ENCODE measurements around the gene VPS37D. TPM values are rescaled to one million over a fixed set of nuclear protein-coding genes. Genes with fewer than 3 reads are reported as not detected.
"Not testable (repeated sequence)": the region's sequence is repeated elsewhere in the genome, so short reads cannot be mapped to it uniquely, and the experiment has no call there.

The VPS37D gene
- total RNA-seq, 1 donor from 2014 or later: 12.2 TPM

GRCh38 chr7:73716318-73716890 is 48.8 kb downstream of the VPS37D start:
- TF ChIP-seq, protein P1, sequence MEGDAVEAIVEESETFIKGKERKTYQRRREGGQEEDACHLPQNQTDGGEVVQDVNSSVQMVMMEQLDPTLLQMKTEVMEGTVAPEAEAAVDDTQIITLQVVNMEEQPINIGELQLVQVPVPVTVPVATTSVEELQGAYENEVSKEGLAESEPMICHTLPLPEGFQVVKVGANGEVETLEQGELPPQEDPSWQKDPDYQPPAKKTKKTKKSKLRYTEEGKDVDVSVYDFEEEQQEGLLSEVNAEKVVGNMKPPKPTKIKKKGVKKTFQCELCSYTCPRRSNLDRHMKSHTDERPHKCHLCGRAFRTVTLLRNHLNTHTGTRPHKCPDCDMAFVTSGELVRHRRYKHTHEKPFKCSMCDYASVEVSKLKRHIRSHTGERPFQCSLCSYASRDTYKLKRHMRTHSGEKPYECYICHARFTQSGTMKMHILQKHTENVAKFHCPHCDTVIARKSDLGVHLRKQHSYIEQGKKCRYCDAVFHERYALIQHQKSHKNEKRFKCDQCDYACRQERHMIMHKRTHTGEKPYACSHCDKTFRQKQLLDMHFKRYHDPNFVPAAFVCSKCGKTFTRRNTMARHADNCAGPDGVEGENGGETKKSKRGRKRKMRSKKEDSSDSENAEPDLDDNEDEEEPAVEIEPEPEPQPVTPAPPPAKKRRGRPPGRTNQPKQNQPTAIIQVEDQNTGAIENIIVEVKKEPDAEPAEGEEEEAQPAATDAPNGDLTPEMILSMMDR (conservative IDR thresholded peaks at IDR 0.05; ENCODE audit: low read depth, low read length): no peak
- H3K4me3 ChIP-seq (ENCODE audit: low read depth, low read length): no peak overlapping the region
- no peak for DNase-seq (ENCODE audit: low read depth)

- peak overlapping the region; percentile 72 for H3K4me3 ChIP-seq (ENCODE audit: low read depth, low read length)
- TF ChIP-seq, protein P1 (conservative IDR thresholded peaks at IDR 0.05; ENCODE audit: low read depth, low read length): no peak
- DNase-seq (ENCODE audit: low read depth): no peak
Measured at GRCh38 chr7:73717025-73717807, 49.6 kb downstream of the VPS37D start.

- peak overlapping the region; percentile 72 for H3K4me3 ChIP-seq (ENCODE audit: low read depth, low read length)
- TF ChIP-seq, protein P1 (conservative IDR thresholded peaks at IDR 0.05; ENCODE audit: low read depth, low read length): no peak
- no peak for DNase-seq (ENCODE audit: low read depth)
Measured at GRCh38 chr7:73717991-73718405, 50.4 kb downstream of the VPS37D start.

DNA sequence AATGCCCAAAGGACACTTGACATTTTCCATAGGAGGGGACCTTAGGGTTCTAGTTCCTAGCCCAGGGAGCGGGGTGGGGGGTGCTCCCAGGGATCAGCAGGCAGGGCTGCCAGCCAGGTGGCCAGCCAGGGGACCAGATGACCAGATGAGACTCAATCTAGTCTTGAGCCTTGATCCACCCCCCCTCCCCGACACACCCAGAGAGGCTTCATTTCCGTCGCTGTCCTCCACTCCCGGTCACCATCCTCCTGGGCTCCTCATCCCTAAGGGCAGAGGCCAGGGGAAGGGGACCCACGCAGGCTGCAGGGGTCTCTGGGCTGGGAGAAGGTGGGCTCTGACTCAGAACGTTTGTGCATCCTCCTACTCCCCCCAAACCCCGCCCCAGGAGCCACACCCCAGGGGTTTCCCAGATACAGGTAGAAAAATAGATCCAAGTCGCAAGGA is 50.8 kb downstream of the VPS37D start:
- TF ChIP-seq, protein P1 (conservative IDR thresholded peaks at IDR 0.05; ENCODE audit: low read depth, low read length): no peak
- peak overlapping the region; percentile 72 for H3K4me3 ChIP-seq (ENCODE audit: low read depth, low read length)
- DNase-seq (ENCODE audit: low read depth): no peak

DNA sequence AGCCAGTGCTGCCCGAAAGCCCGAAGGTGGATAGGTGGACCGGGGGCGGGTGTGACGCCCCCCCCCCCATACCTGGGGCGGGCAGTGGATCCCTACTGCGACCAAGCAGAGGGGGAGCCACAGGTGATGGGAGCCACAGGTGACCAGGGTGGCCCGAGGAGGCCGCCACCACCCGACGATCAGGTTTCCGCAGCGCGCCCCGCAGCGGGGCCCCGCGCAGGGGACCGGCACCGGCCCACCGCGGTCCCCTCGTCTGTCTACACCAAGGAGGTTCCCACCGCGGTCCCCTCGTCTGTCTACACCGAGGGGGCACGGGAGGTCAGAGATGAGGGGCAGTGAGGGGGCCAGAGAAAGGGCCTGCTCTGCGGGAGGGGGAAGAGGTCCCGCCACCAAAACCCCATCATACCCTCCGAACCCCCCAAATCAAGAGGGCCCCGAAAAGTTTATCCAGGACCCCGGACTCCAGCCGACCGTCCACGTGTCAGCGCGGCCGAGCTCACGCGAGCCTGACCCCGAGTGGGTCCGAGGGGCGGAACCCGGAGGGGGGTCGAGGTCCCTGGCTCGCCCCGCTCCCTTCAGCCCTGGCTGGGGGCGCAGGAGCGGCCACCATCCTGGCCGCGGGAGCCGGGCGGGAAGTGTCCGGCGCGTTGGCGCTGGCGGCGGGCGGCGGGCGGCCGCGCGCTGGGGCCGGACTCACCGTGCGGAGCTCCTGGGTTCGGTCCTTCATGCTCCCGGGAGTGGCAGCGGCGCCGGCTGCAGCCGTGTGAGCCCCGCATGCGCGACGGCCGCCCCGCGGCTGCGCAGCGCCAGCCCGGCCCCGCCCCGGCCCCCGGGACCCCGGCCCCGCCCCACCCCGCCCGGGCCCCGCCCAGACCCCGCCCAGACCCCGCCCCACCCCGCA is 51.5 kb downstream of the VPS37D start, which contains the start of gene STX1A:
Gene STX1A (minus strand): TSS at position 765 of the 901 bp plus-strand sequence. CDS start 38 bp downstream, at position 727.
- peak within 1 kb of the TSS; percentile 72 for H3K4me3 ChIP-seq (ENCODE audit: low read depth, low read length)
- DNase-seq (ENCODE audit: low read depth): no peak
- TF ChIP-seq, protein P1 (conservative IDR thresholded peaks at IDR 0.05; ENCODE audit: low read depth, low read length): no peak

DNA sequence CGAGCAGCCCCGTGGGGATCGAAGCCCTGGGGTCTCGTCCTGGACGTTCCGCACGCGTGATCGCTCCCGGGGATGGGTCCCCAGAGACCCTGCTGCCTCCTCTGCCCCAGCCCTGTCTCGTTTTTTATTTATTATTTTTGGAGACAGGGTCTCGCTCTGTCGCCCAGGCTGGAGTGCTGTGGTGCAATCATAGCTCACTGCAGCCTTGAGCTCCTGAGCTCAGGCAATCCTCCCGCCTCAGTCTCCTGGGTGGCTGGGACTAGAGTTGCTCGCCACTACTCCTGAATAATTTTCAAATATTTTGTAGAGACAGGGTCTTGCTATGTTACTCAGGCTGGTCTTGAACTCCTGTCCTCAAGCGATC is 52.2 kb downstream of the VPS37D start:
- DNase-seq (ENCODE audit: low read depth): no peak
- TF ChIP-seq, protein P1 (conservative IDR thresholded peaks at IDR 0.05; ENCODE audit: low read depth, low read length): no peak
- peak overlapping the region; percentile 49 for H3K4me3 ChIP-seq (ENCODE audit: low read depth, low read length)

DNA sequence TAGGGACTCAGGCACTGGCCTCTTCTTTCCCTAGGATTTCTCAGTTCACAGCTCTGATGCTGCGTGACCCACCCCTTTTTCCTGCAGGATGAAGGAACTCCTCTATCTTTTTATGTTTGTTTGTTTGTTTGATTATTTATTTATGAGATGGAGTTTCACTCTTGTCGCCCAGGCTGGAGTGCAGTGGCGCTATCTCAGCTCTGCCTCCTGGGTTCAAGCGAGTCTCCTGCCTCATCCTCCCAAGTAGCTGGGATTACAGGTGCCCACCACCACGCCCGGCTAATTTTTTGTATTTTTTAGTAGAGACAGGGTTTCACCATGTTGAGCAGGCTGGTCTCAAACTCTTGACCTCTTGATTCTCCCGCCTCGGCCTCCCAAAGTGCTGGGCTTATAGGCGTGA is 52.8 kb downstream of the VPS37D start:
- H3K4me3 ChIP-seq (ENCODE audit: low read depth, low read length); DNase-seq (ENCODE audit: low read depth): not testable (repeated sequence)
